ENCODE results near the gene SLC30A1. TPM values are rescaled to one million over a fixed set of nuclear protein-coding genes. Genes with fewer than 3 reads are reported as not detected.

The SLC30A1 gene
- total and polyA plus RNA-seq, 2 donors (not counting 1 experiment from before 2014, with no cell fraction given), result 13.6 to 45.2 TPM

GRCh38 chr1:211553549-211553948 lies 25.4 kb downstream of the SLC30A1 start:
- no peaks in the 10 kb centered on the region for H4K20me1 ChIP-seq (ENCODE audit: control insufficient read depth, extremely low read depth, insufficient read depth, low read length)
- H3K4me1 ChIP-seq (ENCODE audit: control insufficient read depth, extremely low read depth, insufficient read depth, low read length), result peaks cover 2% of the 10 kb centered on the region
- no peaks in the 10 kb centered on the region for H3K27me3 ChIP-seq (ENCODE audit: control insufficient read depth, insufficient read depth, low read length)
- H3K4me3 ChIP-seq (replicated peaks in 1 of 4; ENCODE audit: control extremely low read depth in 1 of 4, insufficient read depth in 1 of 4, low read depth in 3 of 4, low read length in 4 of 4), result no peak overlapping the region
- H3K9me3 ChIP-seq (ENCODE audit: control insufficient read depth, insufficient read depth, low read depth, low read length), result no peaks in the 10 kb centered on the region
- TF ChIP-seq CTCF (conservative IDR thresholded peaks at IDR 0.05 in 1 of 2, IDR thresholded peaks at IDR 0.05 in 1 of 2; ENCODE audit: low read depth in 1 of 2, low read length in 2 of 2), result no peak
- no peak for TF ChIP-seq EZH2 (IDR thresholded peaks at IDR 0.05; ENCODE audit: low read length, missing control alignments)
- H3K36me3 ChIP-seq (ENCODE audit: control insufficient read depth, insufficient read depth, low read length), result no peaks in the 10 kb centered on the region
- no peak overlapping the region for H3K4me2 ChIP-seq (ENCODE audit: extremely low read depth, insufficient read depth, low read length)
- DNase-seq (ENCODE audit: low read depth in 2 of 2), result no peak
- H3K27ac ChIP-seq (ENCODE audit: insufficient read depth, low read length), result no peak overlapping the region
- no peak overlapping the region for H2AFZ ChIP-seq (ENCODE audit: low read length)
- no peaks in the 10 kb centered on the region for H3K79me2 ChIP-seq (ENCODE audit: control insufficient read depth, insufficient read depth, low read length)
- H3K9ac ChIP-seq (ENCODE audit: insufficient read depth, low read length), result no peak overlapping the region

GRCh38 chr1:211551638-211552460 lies 27.1 kb downstream of the SLC30A1 start:
- H3K4me2 ChIP-seq (ENCODE audit: extremely low read depth, insufficient read depth, low read length), result peak overlapping the region; percentile 62
- H3K27ac ChIP-seq (ENCODE audit: insufficient read depth, low read length), result no peak overlapping the region
- H3K9ac ChIP-seq (ENCODE audit: insufficient read depth, low read length), result no peak overlapping the region
- H3K9me3 ChIP-seq (ENCODE audit: control insufficient read depth, insufficient read depth, low read depth, low read length), result no peaks in the 10 kb centered on the region
- peak; percentile 74 to 84 for DNase-seq (ENCODE audit: low read depth in 2 of 2)
- H3K79me2 ChIP-seq (ENCODE audit: control insufficient read depth, insufficient read depth, low read length), result no peaks in the 10 kb centered on the region
- no peaks in the 10 kb centered on the region for H3K36me3 ChIP-seq (ENCODE audit: control insufficient read depth, insufficient read depth, low read length)
- H2AFZ ChIP-seq (ENCODE audit: low read length), result no peak overlapping the region
- TF ChIP-seq EZH2 (IDR thresholded peaks at IDR 0.05; ENCODE audit: low read length, missing control alignments), result no peak
- TF ChIP-seq CTCF (conservative IDR thresholded peaks at IDR 0.05 in 1 of 2, IDR thresholded peaks at IDR 0.05 in 1 of 2; ENCODE audit: low read depth in 1 of 2, low read length in 2 of 2), result no peak
- H3K27me3 ChIP-seq (ENCODE audit: control insufficient read depth, insufficient read depth, low read length), result no peaks in the 10 kb centered on the region
- H3K4me1 ChIP-seq (ENCODE audit: control insufficient read depth, extremely low read depth, insufficient read depth, low read length), result peaks cover 2% of the 10 kb centered on the region
- H3K4me3 ChIP-seq (replicated peaks in 1 of 4; ENCODE audit: control extremely low read depth in 1 of 4, insufficient read depth in 1 of 4, low read depth in 3 of 4, low read length in 4 of 4), result peak overlapping the region in 1 of 4 experiments; percentile 2
- H4K20me1 ChIP-seq (ENCODE audit: control insufficient read depth, extremely low read depth, insufficient read depth, low read length), result no peaks in the 10 kb centered on the region

- Histone ChIP-seq H3K27ac (ENCODE audit: insufficient read depth, low read length) (no peak overlapping the region), H3K4me3 (replicated peaks in 1 of 4; ENCODE audit: control extremely low read depth in 1 of 4, insufficient read depth in 1 of 4, low read depth in 3 of 4, low read length in 4 of 4) (no peak overlapping the region), H3K9ac (ENCODE audit: insufficient read depth, low read length) (no peak overlapping the region), H3K79me2 (ENCODE audit: control insufficient read depth, insufficient read depth, low read length) (no peaks in the 10 kb centered on the region), H3K4me2 (ENCODE audit: extremely low read depth, insufficient read depth, low read length) (no peak overlapping the region), H3K4me1 (ENCODE audit: control insufficient read depth, extremely low read depth, insufficient read depth, low read length) (peaks cover 2% of the 10 kb centered on the region), H3K9me3 (ENCODE audit: control insufficient read depth, insufficient read depth, low read depth, low read length) (no peaks in the 10 kb centered on the region), H4K20me1 (ENCODE audit: control insufficient read depth, extremely low read depth, insufficient read depth, low read length) (no peaks in the 10 kb centered on the region), H3K36me3 (ENCODE audit: control insufficient read depth, insufficient read depth, low read length) (no peaks in the 10 kb centered on the region), H3K27me3 (ENCODE audit: control insufficient read depth, insufficient read depth, low read length) (no peaks in the 10 kb centered on the region), H2AFZ (ENCODE audit: low read length) (no peak overlapping the region)
- no peak for TF ChIP-seq CTCF (conservative IDR thresholded peaks at IDR 0.05 in 1 of 2, IDR thresholded peaks at IDR 0.05 in 1 of 2; ENCODE audit: low read depth in 1 of 2, low read length in 2 of 2)
- DNase-seq (ENCODE audit: low read depth in 2 of 2), result no peak
These were observed 29.8 kb downstream of the SLC30A1 start for GRCh38 chr1:211549092-211549711.
